C4-2B (cell line): ENCODE measurements around the gene LPP.

Experiments used
- ZFX ChIP-seq: fragments of 450-650 bp; IDR thresholded peaks from 2 replicates; pipeline ENCODE4 v1.6.1; 2017
- TF ChIP-seq, protein P1 (sequence below): fragments of 450-650 bp; conservative IDR thresholded peaks from 2 replicates; pipeline ENCODE4 v1.5.1; 2017; ENCODE audit warnings: mild to moderate bottlenecking

DNA sequence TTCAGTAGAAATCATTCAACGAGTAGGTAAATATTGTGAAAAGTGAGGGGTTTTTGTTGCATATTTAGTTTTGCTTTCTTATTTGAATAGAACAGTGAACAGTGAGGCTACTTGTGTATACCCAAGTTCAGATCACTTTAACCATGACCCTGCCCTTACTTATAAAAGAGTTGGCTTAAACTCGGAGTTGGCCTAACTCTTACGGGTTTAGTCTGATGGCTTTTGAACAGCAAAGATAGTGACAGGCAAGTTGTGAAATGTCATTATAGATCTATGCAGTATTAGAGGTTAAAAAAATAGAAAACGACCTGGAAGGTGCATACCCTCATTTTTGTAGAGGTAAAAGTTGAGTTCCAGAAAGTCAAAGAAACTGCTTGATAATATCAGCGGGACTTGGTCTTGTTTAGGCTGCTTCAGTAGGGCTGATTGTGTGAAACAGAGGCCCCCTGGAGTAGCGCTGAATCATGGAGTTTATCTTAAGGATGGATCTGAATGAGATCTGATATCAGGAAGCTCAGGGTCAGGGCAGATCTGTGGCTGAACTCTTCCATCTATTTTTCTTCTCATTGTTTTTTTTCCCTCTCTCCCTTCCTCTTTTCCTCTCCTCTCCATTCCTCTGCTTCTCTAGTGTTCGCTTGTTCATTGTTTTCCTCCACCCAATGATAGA lies 359.8 kb downstream of the LPP start:
- TF ChIP-seq, protein P1, sequence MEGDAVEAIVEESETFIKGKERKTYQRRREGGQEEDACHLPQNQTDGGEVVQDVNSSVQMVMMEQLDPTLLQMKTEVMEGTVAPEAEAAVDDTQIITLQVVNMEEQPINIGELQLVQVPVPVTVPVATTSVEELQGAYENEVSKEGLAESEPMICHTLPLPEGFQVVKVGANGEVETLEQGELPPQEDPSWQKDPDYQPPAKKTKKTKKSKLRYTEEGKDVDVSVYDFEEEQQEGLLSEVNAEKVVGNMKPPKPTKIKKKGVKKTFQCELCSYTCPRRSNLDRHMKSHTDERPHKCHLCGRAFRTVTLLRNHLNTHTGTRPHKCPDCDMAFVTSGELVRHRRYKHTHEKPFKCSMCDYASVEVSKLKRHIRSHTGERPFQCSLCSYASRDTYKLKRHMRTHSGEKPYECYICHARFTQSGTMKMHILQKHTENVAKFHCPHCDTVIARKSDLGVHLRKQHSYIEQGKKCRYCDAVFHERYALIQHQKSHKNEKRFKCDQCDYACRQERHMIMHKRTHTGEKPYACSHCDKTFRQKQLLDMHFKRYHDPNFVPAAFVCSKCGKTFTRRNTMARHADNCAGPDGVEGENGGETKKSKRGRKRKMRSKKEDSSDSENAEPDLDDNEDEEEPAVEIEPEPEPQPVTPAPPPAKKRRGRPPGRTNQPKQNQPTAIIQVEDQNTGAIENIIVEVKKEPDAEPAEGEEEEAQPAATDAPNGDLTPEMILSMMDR, result no peak
- no peak for TF ChIP-seq ZFX
